HEK293 (cell line): ENCODE data around the gene SIGLEC8.

Source experiments
- MZF1 ChIP-seq: fragments of 450-650 bp; formaldehyde crosslinking; IDR thresholded peaks from 2 replicates; pipeline ENCODE4 v1.5.1; 2017; ENCODE audit warnings: missing biosample characterization, missing genetic modification characterization, borderline replicate concordance
- TCF7L2 ChIP-seq: IDR thresholded peaks from 2 replicates; pipeline ENCODE4 v1.6.1; 2011; ENCODE audit warnings: low read depth, mild to moderate bottlenecking, inconsistent platforms, low read length, moderate library complexity, borderline replicate concordance
- ZNF76 ChIP-seq: fragments of 450-650 bp; formaldehyde crosslinking; IDR thresholded peaks from 2 replicates; pipeline ENCODE4; 2016; ENCODE audit warnings: low read depth, missing biosample characterization, missing genetic modification characterization, borderline replicate concordance
- ZNF777 ChIP-seq: fragments of 450-650 bp; formaldehyde crosslinking; IDR thresholded peaks from 2 replicates; pipeline ENCODE4 v1.5.1; 2017; ENCODE audit warnings: missing biosample characterization, missing genetic modification characterization, borderline replicate concordance
- TF ChIP-seq, protein P1 (sequence below): fragments of 450-650 bp; formaldehyde crosslinking; IDR thresholded peaks from 2 replicates; pipeline ENCODE4 v1.5.1; 2016; ENCODE audit warnings: missing biosample characterization, missing genetic modification characterization
- TF ChIP-seq, protein P2 (sequence below): fragments of 450-650 bp; formaldehyde crosslinking; IDR thresholded peaks from 2 replicates; pipeline ENCODE4 v1.5.1; 2016; ENCODE audit warnings: missing biosample characterization, missing genetic modification characterization

DNA sequence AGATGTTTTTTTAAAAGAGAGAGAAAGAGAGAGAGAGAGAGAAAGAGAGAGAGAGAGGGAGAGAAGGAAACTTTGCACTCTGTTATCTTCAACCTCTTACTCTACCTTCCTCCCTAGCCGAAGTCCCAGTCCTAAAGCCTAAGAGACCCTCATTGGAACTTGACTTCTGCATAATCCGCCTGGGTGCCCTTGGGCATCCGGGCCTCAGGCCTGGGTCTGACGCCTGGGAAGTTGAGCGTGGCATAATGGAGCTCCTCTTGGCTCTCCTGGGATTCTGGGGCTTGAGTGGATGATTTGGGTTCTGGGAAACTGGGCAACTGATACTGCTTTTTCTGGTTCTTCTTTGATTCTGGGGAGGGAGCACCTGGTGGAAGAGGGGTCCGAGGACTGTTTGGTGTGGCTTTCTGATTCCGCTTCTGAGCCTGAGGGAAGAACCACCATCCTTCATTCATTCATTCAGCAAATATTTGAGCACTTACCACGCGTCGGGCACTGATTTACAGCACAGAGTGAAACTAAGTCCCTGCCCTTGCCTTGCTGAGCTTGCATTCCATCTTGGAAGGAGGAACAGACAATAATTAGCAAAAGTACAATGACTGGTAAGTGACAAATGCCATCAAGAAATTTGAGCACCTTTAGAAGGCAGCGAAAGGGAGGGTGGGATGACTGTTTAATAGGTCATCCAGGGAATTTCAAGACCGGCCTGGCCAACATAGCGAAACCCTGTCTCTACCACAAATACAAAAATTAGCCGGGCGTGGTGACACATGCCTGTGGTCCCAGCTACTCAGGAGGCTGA is 47.1 kb downstream of the SIGLEC8 start:
- TF ChIP-seq, protein P1, sequence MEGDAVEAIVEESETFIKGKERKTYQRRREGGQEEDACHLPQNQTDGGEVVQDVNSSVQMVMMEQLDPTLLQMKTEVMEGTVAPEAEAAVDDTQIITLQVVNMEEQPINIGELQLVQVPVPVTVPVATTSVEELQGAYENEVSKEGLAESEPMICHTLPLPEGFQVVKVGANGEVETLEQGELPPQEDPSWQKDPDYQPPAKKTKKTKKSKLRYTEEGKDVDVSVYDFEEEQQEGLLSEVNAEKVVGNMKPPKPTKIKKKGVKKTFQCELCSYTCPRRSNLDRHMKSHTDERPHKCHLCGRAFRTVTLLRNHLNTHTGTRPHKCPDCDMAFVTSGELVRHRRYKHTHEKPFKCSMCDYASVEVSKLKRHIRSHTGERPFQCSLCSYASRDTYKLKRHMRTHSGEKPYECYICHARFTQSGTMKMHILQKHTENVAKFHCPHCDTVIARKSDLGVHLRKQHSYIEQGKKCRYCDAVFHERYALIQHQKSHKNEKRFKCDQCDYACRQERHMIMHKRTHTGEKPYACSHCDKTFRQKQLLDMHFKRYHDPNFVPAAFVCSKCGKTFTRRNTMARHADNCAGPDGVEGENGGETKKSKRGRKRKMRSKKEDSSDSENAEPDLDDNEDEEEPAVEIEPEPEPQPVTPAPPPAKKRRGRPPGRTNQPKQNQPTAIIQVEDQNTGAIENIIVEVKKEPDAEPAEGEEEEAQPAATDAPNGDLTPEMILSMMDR, result no peak
- TF ChIP-seq, protein P2, sequence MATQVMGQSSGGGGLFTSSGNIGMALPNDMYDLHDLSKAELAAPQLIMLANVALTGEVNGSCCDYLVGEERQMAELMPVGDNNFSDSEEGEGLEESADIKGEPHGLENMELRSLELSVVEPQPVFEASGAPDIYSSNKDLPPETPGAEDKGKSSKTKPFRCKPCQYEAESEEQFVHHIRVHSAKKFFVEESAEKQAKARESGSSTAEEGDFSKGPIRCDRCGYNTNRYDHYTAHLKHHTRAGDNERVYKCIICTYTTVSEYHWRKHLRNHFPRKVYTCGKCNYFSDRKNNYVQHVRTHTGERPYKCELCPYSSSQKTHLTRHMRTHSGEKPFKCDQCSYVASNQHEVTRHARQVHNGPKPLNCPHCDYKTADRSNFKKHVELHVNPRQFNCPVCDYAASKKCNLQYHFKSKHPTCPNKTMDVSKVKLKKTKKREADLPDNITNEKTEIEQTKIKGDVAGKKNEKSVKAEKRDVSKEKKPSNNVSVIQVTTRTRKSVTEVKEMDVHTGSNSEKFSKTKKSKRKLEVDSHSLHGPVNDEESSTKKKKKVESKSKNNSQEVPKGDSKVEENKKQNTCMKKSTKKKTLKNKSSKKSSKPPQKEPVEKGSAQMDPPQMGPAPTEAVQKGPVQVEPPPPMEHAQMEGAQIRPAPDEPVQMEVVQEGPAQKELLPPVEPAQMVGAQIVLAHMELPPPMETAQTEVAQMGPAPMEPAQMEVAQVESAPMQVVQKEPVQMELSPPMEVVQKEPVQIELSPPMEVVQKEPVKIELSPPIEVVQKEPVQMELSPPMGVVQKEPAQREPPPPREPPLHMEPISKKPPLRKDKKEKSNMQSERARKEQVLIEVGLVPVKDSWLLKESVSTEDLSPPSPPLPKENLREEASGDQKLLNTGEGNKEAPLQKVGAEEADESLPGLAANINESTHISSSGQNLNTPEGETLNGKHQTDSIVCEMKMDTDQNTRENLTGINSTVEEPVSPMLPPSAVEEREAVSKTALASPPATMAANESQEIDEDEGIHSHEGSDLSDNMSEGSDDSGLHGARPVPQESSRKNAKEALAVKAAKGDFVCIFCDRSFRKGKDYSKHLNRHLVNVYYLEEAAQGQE (tag by site-specific recombination), result no peak
- TF ChIP-seq TCF7L2 (no peak), MZF1 (tag by site-specific recombination) (no peak), ZNF777 (tag by site-specific recombination) (no peak), ZNF76 (tag by site-specific recombination) (no peak)
